ENCODE data around the gene TOB1. TPM values are rescaled to one million over a fixed set of nuclear protein-coding genes. Genes with fewer than 3 reads are reported as not detected.
A peak's percentile ranks its signal among the peaks of the same experiment; 100 is the strongest.
"Not testable (repeated sequence)": the region's sequence is repeated elsewhere in the genome, so short reads cannot be mapped to it uniquely, and the experiment has no call there.

The TOB1 gene
- total RNA-seq, 1 donor from 2014 or later: 101 TPM

- peak overlapping the region; percentile 94 for H3K4me3 ChIP-seq
Observed at GRCh38 chr17:50861334-50861676, 4.8 kb downstream of the TOB1 start.

GRCh38 chr17:50859727-50860126 is 6.4 kb downstream of the TOB1 start:
- intact Hi-C loops (cut with micrococcal nuclease): not testable (repeated sequence)

More at GRCh38 chr17:50861334-50861676, 4.8 kb downstream of the TOB1 start:
- peaks cover 56% of the 10 kb centered on the region for H3K4me1 ChIP-seq
- H3K9me3 ChIP-seq (replicated peaks): no peaks in the 10 kb centered on the region
- H3K36me3 ChIP-seq: peaks cover 20% of the 10 kb centered on the region
- TF ChIP-seq CTCF (IDR thresholded peaks at IDR 0.05; ENCODE audit: borderline replicate concordance): no peak
- H3K27ac ChIP-seq (replicated peaks): peak overlapping the region; percentile 36
- no peak for DNase-seq
- intact Hi-C loops (cut with micrococcal nuclease): no loop called here
- H3K27me3 ChIP-seq (ENCODE audit: low read depth): no peaks in the 10 kb centered on the region

GRCh38 chr17:50858486-50859225 is 7.5 kb downstream of the TOB1 start:
- no peak overlapping the region for H3K27ac ChIP-seq (replicated peaks)
- intact Hi-C loops (cut with micrococcal nuclease): no loop called here

More at GRCh38 chr17:50859727-50860126, 6.4 kb downstream of the TOB1 start:
- H3K27ac ChIP-seq (replicated peaks): peak overlapping the region; percentile 36
- not testable (repeated sequence) for H3K27me3 ChIP-seq (ENCODE audit: low read depth); H3K9me3 ChIP-seq (replicated peaks); H3K4me3 ChIP-seq; DNase-seq
- H3K36me3 ChIP-seq: peaks cover 20% of the 10 kb centered on the region
- peaks cover 58% of the 10 kb centered on the region for H3K4me1 ChIP-seq

GRCh38 chr17:50856431-50856830 is 9.7 kb downstream of the TOB1 start:
- Histone ChIP-seq H3K4me3 (no peak overlapping the region), H3K27me3 (ENCODE audit: low read depth) (no peaks in the 10 kb centered on the region), H3K9me3 (replicated peaks) (no peaks in the 10 kb centered on the region), H3K36me3 (peaks cover 3% of the 10 kb centered on the region), H3K4me1 (peaks cover 51% of the 10 kb centered on the region), H3K27ac (replicated peaks) (peak overlapping the region; percentile 66)
- no peak for DNase-seq
- intact Hi-C loops (cut with micrococcal nuclease): no loop called here
- no peak for TF ChIP-seq CTCF (IDR thresholded peaks at IDR 0.05; ENCODE audit: borderline replicate concordance)

More at GRCh38 chr17:50858486-50859225, 7.5 kb downstream of the TOB1 start:
- Histone ChIP-seq H3K4me1 (peaks cover 51% of the 10 kb centered on the region), H3K9me3 (replicated peaks) (no peaks in the 10 kb centered on the region), H3K36me3 (peaks cover 17% of the 10 kb centered on the region), H3K4me3 (no peak overlapping the region), H3K27me3 (ENCODE audit: low read depth) (no peaks in the 10 kb centered on the region)
- no peak for TF ChIP-seq CTCF (IDR thresholded peaks at IDR 0.05; ENCODE audit: borderline replicate concordance)
- DNase-seq: no peak

- Histone ChIP-seq H3K36me3 (no peaks in the 10 kb centered on the region), H3K27me3 (ENCODE audit: low read depth) (no peaks in the 10 kb centered on the region), H3K9me3 (replicated peaks) (no peaks in the 10 kb centered on the region), H3K4me3 (no peak overlapping the region), H3K27ac (replicated peaks) (peak overlapping the region; percentile 66), H3K4me1 (peaks cover 51% of the 10 kb centered on the region)
- DNase-seq: no peak
- intact Hi-C loops (cut with micrococcal nuclease): no loop called here
- no peak for TF ChIP-seq CTCF (IDR thresholded peaks at IDR 0.05; ENCODE audit: borderline replicate concordance)
Observed at GRCh38 chr17:50855708-50856330, 10.3 kb downstream of the TOB1 start.

- no peak for TF ChIP-seq CTCF (IDR thresholded peaks at IDR 0.05; ENCODE audit: borderline replicate concordance)
- H3K27me3 ChIP-seq (ENCODE audit: low read depth): no peaks in the 10 kb centered on the region
- peak overlapping the region; percentile 91 for H3K27ac ChIP-seq (replicated peaks)
- H3K4me3 ChIP-seq: no peak overlapping the region
- H3K4me1 ChIP-seq: peaks cover 47% of the 10 kb centered on the region
- no peaks in the 10 kb centered on the region for H3K9me3 ChIP-seq (replicated peaks)
- DNase-seq: no peak
- intact Hi-C loops (cut with micrococcal nuclease): loop anchor here (5.0 kb wide), 1 partner anchor 104 kb away; no protein-coding TSS in a partner anchor
- no peaks in the 10 kb centered on the region for H3K36me3 ChIP-seq
Observed at GRCh38 chr17:50853781-50854180, 12.4 kb downstream of the TOB1 start.
